Osteocyte (in vitro differentiated cells): ENCODE data around the gene TLE6. TPM values are rescaled to one million over a fixed set of nuclear protein-coding genes. Genes with fewer than 3 reads are reported as not detected.

ENCODE experiments used
- DNase-seq: peaks from one replicate; pipeline ENCODE4 v3.0.0; 2021; ENCODE audit warnings: mixed read lengths; ENCODE audit not compliant: unreplicated experiment; ENCODE audit errors: extremely low spot score
- H3K27ac Mint-ChIP-seq: one replicate; pipeline ENCODE4 v1.8.0; 2021; ENCODE audit warnings: mild to moderate bottlenecking, mixed read lengths; ENCODE audit not compliant: unreplicated experiment
- H3K27me3 Mint-ChIP-seq: one replicate; pipeline ENCODE4 v1.8.0; 2021; ENCODE audit warnings: mixed read lengths; ENCODE audit not compliant: unreplicated experiment
- H3K36me3 Mint-ChIP-seq: one replicate; pipeline ENCODE4 v1.8.0; 2021; ENCODE audit warnings: mixed read lengths; ENCODE audit not compliant: unreplicated experiment
- H3K4me1 Mint-ChIP-seq: one replicate; pipeline ENCODE4 v1.8.0; 2021; ENCODE audit warnings: mixed read lengths; ENCODE audit not compliant: unreplicated experiment
- H3K4me3 Mint-ChIP-seq: one replicate; pipeline ENCODE4 v1.8.0; 2021; ENCODE audit warnings: mild to moderate bottlenecking, moderate library complexity, mixed read lengths; ENCODE audit not compliant: unreplicated experiment
- H3K9me3 Mint-ChIP-seq: one replicate; pipeline ENCODE4 v1.8.0; 2021; ENCODE audit warnings: mixed read lengths; ENCODE audit not compliant: unreplicated experiment
- total RNA-seq: library from RNA; stranded (reverse); gene quantifications from 2 replicates; pipeline ENCODE4 v1.2.1, GENCODE V29; 2021
- TF ChIP-seq, protein P1 (sequence below): fragments of 200-600 bp; sonication (generic); IDR thresholded peaks from 2 replicates; pipeline ENCODE4 v1.5.0; 2021; ENCODE audit warnings: antibody characterized with exemption, mild to moderate bottlenecking, moderate library complexity

TLE6 gene
- total RNA-seq, 1 donor from 2014 or later = 1.5 TPM

DNA sequence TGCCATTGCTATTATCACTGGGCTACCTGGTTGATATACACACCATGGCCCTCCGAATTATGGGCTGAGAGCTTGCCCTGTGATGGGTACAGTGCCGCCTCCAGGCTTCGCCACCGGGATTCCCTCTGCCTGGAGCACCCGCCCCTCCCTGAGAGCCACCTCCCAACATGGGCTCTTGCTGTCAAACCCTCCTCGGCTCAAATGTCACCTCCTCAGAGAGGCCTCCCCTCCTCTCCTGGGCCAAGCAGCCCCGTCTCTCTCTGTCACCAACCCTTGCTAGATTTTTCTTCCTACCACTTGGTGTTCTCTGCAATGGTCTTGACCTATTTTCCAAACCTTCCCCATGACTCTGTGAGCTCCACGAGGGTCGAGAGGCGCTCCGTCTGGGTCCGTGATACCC, 64.0 kb downstream of the TLE6 start:
- TF ChIP-seq, protein P1, sequence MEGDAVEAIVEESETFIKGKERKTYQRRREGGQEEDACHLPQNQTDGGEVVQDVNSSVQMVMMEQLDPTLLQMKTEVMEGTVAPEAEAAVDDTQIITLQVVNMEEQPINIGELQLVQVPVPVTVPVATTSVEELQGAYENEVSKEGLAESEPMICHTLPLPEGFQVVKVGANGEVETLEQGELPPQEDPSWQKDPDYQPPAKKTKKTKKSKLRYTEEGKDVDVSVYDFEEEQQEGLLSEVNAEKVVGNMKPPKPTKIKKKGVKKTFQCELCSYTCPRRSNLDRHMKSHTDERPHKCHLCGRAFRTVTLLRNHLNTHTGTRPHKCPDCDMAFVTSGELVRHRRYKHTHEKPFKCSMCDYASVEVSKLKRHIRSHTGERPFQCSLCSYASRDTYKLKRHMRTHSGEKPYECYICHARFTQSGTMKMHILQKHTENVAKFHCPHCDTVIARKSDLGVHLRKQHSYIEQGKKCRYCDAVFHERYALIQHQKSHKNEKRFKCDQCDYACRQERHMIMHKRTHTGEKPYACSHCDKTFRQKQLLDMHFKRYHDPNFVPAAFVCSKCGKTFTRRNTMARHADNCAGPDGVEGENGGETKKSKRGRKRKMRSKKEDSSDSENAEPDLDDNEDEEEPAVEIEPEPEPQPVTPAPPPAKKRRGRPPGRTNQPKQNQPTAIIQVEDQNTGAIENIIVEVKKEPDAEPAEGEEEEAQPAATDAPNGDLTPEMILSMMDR = no peak
- Mint-ChIP-seq H3K27ac (no peak overlapping the region), H3K36me3 (no peaks in the 10 kb centered on the region), H3K4me1 (peaks cover 5% of the 10 kb centered on the region), H3K9me3 (no peaks in the 10 kb centered on the region), H3K4me3 (no peak overlapping the region), H3K27me3 (no peaks in the 10 kb centered on the region)
- DNase-seq = no peak

DNA sequence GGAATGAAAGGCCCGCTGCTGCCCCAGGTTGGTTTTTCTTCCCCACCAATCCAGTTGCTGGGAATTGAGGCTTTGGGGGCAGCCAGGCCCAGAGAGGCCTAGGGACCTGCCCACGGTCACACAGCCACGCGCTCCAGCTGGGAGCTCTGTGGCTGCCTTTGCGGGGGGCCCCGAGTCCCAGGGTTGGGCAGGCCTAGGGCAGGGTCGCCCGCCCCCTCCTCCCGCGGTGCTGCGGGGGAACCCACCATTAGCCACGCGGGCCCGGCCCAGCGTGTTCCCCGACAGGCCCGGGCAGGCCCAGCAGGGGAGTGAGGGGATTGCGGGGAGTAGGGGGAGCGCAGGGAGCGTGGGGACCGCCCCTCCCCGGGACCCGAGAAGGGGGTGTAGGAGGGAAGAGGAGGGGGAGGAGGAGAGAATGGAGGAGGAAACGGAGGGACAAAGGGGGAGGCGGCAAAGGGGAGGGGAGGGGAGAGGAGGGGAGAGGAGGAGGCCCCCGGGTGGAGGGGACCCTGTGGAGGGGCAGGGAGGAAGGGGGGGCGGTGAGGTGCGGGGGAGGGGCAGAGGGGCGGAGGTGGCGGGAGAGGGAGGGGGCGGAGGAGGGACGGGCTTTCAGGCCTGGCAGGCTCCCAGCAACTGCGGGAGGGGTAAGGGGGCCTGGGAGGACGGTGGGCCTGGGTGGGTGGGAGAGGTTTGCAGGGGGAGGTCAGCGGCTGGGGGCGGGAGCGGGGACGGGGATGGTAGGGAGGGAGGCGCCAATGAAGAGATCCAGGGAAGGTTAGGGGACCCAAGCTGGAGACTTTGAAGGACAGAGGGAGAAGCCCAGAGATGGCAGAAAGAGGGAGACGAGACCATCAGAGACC, 64.6 kb downstream of the TLE6 start:
- DNase-seq = no peak
- no peak overlapping the region for H3K27ac Mint-ChIP-seq
- TF ChIP-seq, protein P1 = no peak
- no peaks in the 10 kb centered on the region for H3K4me1 Mint-ChIP-seq
- no peak overlapping the region for H3K4me3 Mint-ChIP-seq
- H3K36me3 Mint-ChIP-seq = no peaks in the 10 kb centered on the region
- no peaks in the 10 kb centered on the region for H3K9me3 Mint-ChIP-seq
- H3K27me3 Mint-ChIP-seq = no peaks in the 10 kb centered on the region

DNA sequence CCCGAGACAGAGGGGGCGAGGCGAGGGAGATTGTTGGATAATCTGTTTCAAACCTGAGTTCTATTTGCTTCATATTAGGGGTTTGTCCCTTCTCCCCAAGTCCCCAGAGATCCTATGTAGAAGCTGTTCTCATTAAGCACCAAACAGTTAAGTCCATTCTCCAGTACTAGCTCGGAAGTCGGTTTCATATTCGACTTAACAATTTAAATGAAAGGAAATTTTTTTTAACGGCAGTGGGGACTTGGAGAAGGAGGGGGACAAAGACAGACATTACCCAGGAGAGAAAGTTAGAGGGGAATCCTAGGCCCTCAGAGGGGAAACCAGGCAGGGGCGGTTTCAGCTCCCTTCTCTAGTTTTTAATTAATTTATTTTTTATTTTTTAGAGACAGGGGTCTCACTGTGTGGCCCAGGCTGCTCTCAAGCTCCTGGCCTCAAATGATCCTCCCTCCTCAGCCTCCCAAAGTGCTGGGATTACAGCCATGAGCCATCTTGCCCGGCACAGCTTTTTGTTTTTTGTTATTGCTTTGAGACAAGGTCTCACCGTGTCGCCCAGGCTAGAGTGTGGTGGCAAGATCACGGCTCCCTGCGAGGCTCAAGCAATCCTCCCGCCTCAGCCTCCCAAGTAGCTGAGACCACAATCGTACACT, 65.4 kb downstream of the TLE6 start:
- H3K4me3 Mint-ChIP-seq = no peak overlapping the region
- TF ChIP-seq, protein P1 = no peak
- H3K36me3 Mint-ChIP-seq = no peaks in the 10 kb centered on the region
- H3K27me3 Mint-ChIP-seq = no peaks in the 10 kb centered on the region
- no peak overlapping the region for H3K27ac Mint-ChIP-seq
- no peak for DNase-seq
- no peaks in the 10 kb centered on the region for H3K9me3 Mint-ChIP-seq
- H3K4me1 Mint-ChIP-seq = peaks cover 4% of the 10 kb centered on the region

Other genes starting within 250 kb of the TLE6 start
- gene SLC39A3, start 237.5 kb upstream of the TLE6 start, total RNA-seq = 36.5 and 41.2 TPM in 2 replicates
- gene SGTA, start 194.3 kb upstream of the TLE6 start, total RNA-seq = 50.7 and 53.2 TPM in 2 replicates
- 43.4 and 45.2 TPM in 2 replicates for gene THOP1, start 192.1 kb upstream of the TLE6 start, total RNA-seq
- 7.1 and 7.4 TPM in 2 replicates for gene ZNF554, start 157.7 kb upstream of the TLE6 start, total RNA-seq
- gene ZNF555, start 136.1 kb upstream of the TLE6 start, total RNA-seq = 5.9 and 10.6 TPM in 2 replicates
- gene ZNF556, start 110.2 kb upstream of the TLE6 start, total RNA-seq = not detected in 2 replicates
- gene ZNF57, start 76.6 kb upstream of the TLE6 start, total RNA-seq = 3.6 and 4.0 TPM in 2 replicates
- gene ZNF77, start 32.6 kb upstream of the TLE6 start, total RNA-seq = 4.0 and 4.9 TPM in 2 replicates
- 13.2 and 14.9 TPM in 2 replicates for gene TLE2, start 51.7 kb downstream of the TLE6 start, total RNA-seq
- 359 and 366 TPM in 2 replicates for gene TLE5, start 84.9 kb downstream of the TLE6 start, total RNA-seq
- gene GNA11, start 116.8 kb downstream of the TLE6 start, total RNA-seq = 65.5 and 69.9 TPM in 2 replicates
- gene GNA15, start 158.5 kb downstream of the TLE6 start, total RNA-seq = not detected in 2 replicates
- gene S1PR4, start 201.2 kb downstream of the TLE6 start, total RNA-seq = not detected in 2 replicates
- gene NCLN, start 208.4 kb downstream of the TLE6 start, total RNA-seq = 60.6 and 61.9 TPM in 2 replicates
- 0.16 TPM in 1 of 2 replicates, not detected in the other for gene CELF5, start 247.1 kb downstream of the TLE6 start, total RNA-seq